Neural cell (in vitro differentiated cells): ENCODE measurements around the gene SHROOM4.

ENCODE experiments used
- EP300 ChIP-seq: fragments of 450-650 bp; conservative IDR thresholded peaks from 2 replicates; pipeline ENCODE4 v1.6.1; 2014; ENCODE audit warnings: antibody characterized with exemption, mild to moderate bottlenecking, moderate library complexity; ENCODE audit not compliant: poor library complexity, severe bottlenecking
- EZH2 ChIP-seq: fragments of 200-600, 300-800 bp; shearing (Covaris generic), sonication (generic); IDR thresholded peaks from 2 replicates; pipeline ENCODE4 v1.6.1; 2014; ENCODE audit warnings: antibody characterized with exemption, low read length, borderline replicate concordance, mild to moderate bottlenecking; ENCODE audit not compliant: insufficient read depth, poor library complexity, severe bottlenecking
- POLR2AphosphoS5 ChIP-seq: IDR thresholded peaks from 2 replicates; pipeline ENCODE4 v1.6.1; 2012
- RAD21 ChIP-seq: fragments of 450-650 bp; conservative IDR thresholded peaks from 2 replicates; pipeline ENCODE4 v1.6.1; 2014; ENCODE audit warnings: antibody characterized with exemption, mild to moderate bottlenecking, moderate library complexity
- SMC3 ChIP-seq: fragments of 450-650 bp; conservative IDR thresholded peaks from 2 replicates; pipeline ENCODE4 v1.6.1; 2014; ENCODE audit warnings: antibody characterized with exemption, mild to moderate bottlenecking, moderate library complexity; ENCODE audit not compliant: poor library complexity
- TAF1 ChIP-seq: IDR thresholded peaks from 2 replicates; pipeline ENCODE4 v1.6.1; 2012; ENCODE audit warnings: low read depth
- TF ChIP-seq, protein P1 (sequence below): fragments of 450-650 bp; IDR thresholded peaks from 2 replicates; pipeline ENCODE4 v1.5.1; 2014; ENCODE audit warnings: antibody characterized with exemption, mild to moderate bottlenecking, moderate library complexity; ENCODE audit not compliant: poor library complexity, severe bottlenecking
- TF ChIP-seq, protein P2 (sequence below): IDR thresholded peaks from 2 replicates; pipeline ENCODE4 v1.6.1; 2012; ENCODE audit warnings: borderline replicate concordance

GRCh38 chrX:50860518-50860917 is 46.5 kb upstream of the SHROOM4 start:
- TF ChIP-seq POLR2AphosphoS5 (no peak), SMC3 (no peak), RAD21 (no peak), EP300 (no peak), EZH2 (no peak), TAF1 (no peak)
- TF ChIP-seq, protein P1, sequence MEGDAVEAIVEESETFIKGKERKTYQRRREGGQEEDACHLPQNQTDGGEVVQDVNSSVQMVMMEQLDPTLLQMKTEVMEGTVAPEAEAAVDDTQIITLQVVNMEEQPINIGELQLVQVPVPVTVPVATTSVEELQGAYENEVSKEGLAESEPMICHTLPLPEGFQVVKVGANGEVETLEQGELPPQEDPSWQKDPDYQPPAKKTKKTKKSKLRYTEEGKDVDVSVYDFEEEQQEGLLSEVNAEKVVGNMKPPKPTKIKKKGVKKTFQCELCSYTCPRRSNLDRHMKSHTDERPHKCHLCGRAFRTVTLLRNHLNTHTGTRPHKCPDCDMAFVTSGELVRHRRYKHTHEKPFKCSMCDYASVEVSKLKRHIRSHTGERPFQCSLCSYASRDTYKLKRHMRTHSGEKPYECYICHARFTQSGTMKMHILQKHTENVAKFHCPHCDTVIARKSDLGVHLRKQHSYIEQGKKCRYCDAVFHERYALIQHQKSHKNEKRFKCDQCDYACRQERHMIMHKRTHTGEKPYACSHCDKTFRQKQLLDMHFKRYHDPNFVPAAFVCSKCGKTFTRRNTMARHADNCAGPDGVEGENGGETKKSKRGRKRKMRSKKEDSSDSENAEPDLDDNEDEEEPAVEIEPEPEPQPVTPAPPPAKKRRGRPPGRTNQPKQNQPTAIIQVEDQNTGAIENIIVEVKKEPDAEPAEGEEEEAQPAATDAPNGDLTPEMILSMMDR: no peak
- TF ChIP-seq, protein P2, sequence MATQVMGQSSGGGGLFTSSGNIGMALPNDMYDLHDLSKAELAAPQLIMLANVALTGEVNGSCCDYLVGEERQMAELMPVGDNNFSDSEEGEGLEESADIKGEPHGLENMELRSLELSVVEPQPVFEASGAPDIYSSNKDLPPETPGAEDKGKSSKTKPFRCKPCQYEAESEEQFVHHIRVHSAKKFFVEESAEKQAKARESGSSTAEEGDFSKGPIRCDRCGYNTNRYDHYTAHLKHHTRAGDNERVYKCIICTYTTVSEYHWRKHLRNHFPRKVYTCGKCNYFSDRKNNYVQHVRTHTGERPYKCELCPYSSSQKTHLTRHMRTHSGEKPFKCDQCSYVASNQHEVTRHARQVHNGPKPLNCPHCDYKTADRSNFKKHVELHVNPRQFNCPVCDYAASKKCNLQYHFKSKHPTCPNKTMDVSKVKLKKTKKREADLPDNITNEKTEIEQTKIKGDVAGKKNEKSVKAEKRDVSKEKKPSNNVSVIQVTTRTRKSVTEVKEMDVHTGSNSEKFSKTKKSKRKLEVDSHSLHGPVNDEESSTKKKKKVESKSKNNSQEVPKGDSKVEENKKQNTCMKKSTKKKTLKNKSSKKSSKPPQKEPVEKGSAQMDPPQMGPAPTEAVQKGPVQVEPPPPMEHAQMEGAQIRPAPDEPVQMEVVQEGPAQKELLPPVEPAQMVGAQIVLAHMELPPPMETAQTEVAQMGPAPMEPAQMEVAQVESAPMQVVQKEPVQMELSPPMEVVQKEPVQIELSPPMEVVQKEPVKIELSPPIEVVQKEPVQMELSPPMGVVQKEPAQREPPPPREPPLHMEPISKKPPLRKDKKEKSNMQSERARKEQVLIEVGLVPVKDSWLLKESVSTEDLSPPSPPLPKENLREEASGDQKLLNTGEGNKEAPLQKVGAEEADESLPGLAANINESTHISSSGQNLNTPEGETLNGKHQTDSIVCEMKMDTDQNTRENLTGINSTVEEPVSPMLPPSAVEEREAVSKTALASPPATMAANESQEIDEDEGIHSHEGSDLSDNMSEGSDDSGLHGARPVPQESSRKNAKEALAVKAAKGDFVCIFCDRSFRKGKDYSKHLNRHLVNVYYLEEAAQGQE: no peak
